ENCODE data around the gene ZNF580. TPM values are rescaled to one million over a fixed set of nuclear protein-coding genes. Genes with fewer than 3 reads are reported as not detected.

The ZNF580 gene
- total and polyA plus RNA-seq, 2 of the 8 experiments (the other 6 are each of a cell fraction or from before 2014, with no cell fraction given) = 12.0 to 24.6 TPM

- no peak for TF ChIP-seq ATF2 (IDR thresholded peaks at IDR 0.05; ENCODE audit: low read length)
Observed at GRCh38 chr19:55647732-55648584, 7.2 kb downstream of the ZNF580 start, which contains the start of gene CCDC106 (continued).

Data from H1 (cell line).